Uterus (tissue), 2 donors: ENCODE measurements around the gene SPATA31C1.

ENCODE experiments used
- POLR2A ChIP-seq, 2 donors: fragments of 450-650 bp; IDR thresholded peaks; one replicate each; pipeline ENCODE4 v1.6.1; 2016; ENCODE audit warnings: antibody characterized with exemption in 2 of 2, mild to moderate bottlenecking in 1 of 2, moderate library complexity in 1 of 2
- TF ChIP-seq, protein P1 (sequence below), 4 experiments: fragments of 200-600 bp in 2 of 4; fragments of 450-650 bp in 2 of 4; sonication (generic) in 2 of 4; IDR thresholded peaks; one replicate each; pipeline ENCODE4 v1.5.1; 2016 to 2019; ENCODE audit warnings: antibody characterized with exemption in 4 of 4, mild to moderate bottlenecking in 2 of 4, moderate library complexity in 1 of 4

DNA sequence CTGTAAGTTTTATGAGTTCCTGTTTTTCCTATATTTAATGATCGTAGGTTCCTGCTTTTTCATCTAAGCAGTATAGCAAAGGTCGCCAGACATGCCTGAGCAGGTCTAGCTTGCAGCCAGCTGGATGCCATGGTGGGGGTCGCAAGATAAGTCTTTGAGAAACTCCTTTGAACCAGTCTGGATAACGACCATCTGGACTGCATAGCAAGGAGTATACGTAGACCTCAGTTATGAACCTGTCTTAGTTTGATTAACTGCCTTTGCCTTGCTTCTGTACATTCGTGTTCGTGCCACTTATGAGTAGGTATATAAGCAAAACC is 43.5 kb upstream of the SPATA31C1 start:
- TF ChIP-seq POLR2A (IDR thresholded peaks at IDR 0.05): no peak
- TF ChIP-seq, protein P1, sequence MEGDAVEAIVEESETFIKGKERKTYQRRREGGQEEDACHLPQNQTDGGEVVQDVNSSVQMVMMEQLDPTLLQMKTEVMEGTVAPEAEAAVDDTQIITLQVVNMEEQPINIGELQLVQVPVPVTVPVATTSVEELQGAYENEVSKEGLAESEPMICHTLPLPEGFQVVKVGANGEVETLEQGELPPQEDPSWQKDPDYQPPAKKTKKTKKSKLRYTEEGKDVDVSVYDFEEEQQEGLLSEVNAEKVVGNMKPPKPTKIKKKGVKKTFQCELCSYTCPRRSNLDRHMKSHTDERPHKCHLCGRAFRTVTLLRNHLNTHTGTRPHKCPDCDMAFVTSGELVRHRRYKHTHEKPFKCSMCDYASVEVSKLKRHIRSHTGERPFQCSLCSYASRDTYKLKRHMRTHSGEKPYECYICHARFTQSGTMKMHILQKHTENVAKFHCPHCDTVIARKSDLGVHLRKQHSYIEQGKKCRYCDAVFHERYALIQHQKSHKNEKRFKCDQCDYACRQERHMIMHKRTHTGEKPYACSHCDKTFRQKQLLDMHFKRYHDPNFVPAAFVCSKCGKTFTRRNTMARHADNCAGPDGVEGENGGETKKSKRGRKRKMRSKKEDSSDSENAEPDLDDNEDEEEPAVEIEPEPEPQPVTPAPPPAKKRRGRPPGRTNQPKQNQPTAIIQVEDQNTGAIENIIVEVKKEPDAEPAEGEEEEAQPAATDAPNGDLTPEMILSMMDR (IDR thresholded peaks at IDR 0.05): no peak
